ENCODE data around the gene GPC1.

The GPC1 gene

GRCh38 chr2:240437861-240438809, 2.7 kb downstream of the GPC1 start:
- peaks cover 15% of the 10 kb centered on the region for H3K27me3 Mint-ChIP-seq (ENCODE audit: low read depth)
- H3K4me3 Mint-ChIP-seq, result peak overlapping the region; percentile 2
- no peak overlapping the region for H3K27ac Mint-ChIP-seq
- peaks cover 9% of the 10 kb centered on the region for H3K4me1 Mint-ChIP-seq (ENCODE audit: low read depth)
- no peaks in the 10 kb centered on the region for H3K9me3 Mint-ChIP-seq
- H3K36me3 Mint-ChIP-seq (ENCODE audit: low read depth), result no peaks in the 10 kb centered on the region

- Mint-ChIP-seq H3K27me3 (ENCODE audit: low read depth) (peaks cover 15% of the 10 kb centered on the region), H3K4me3 (no peak overlapping the region), H3K36me3 (ENCODE audit: low read depth) (no peaks in the 10 kb centered on the region), H3K9me3 (no peaks in the 10 kb centered on the region), H3K4me1 (ENCODE audit: low read depth) (peaks cover 6% of the 10 kb centered on the region), H3K27ac (no peak overlapping the region)
Observed at GRCh38 chr2:240438810-240439697, 3.6 kb downstream of the GPC1 start.

- no peak overlapping the region for H3K27ac Mint-ChIP-seq
- H3K36me3 Mint-ChIP-seq (ENCODE audit: low read depth), result no peaks in the 10 kb centered on the region
- H3K27me3 Mint-ChIP-seq (ENCODE audit: low read depth), result peaks cover 15% of the 10 kb centered on the region
- no peak overlapping the region for H3K4me3 Mint-ChIP-seq
- H3K9me3 Mint-ChIP-seq, result no peaks in the 10 kb centered on the region
- H3K4me1 Mint-ChIP-seq (ENCODE audit: low read depth), result peaks cover 2% of the 10 kb centered on the region
Observed at GRCh38 chr2:240439698-240440151, 4.3 kb downstream of the GPC1 start.

- peaks cover 15% of the 10 kb centered on the region for H3K27me3 Mint-ChIP-seq (ENCODE audit: low read depth)
Observed at GRCh38 chr2:240440251-240440650, 4.8 kb downstream of the GPC1 start.

GRCh38 chr2:240440704-240441320, 5.3 kb downstream of the GPC1 start:
- Mint-ChIP-seq H3K27me3 (ENCODE audit: low read depth) (peaks cover 15% of the 10 kb centered on the region), H3K27ac (no peak overlapping the region), H3K4me3 (no peak overlapping the region), H3K4me1 (ENCODE audit: low read depth) (peaks cover 2% of the 10 kb centered on the region), H3K36me3 (ENCODE audit: low read depth) (no peaks in the 10 kb centered on the region), H3K9me3 (no peaks in the 10 kb centered on the region)

More at GRCh38 chr2:240440251-240440650, 4.8 kb downstream of the GPC1 start:
- Mint-ChIP-seq H3K4me3 (no peak overlapping the region), H3K9me3 (no peaks in the 10 kb centered on the region), H3K36me3 (ENCODE audit: low read depth) (no peaks in the 10 kb centered on the region), H3K4me1 (ENCODE audit: low read depth) (peaks cover 2% of the 10 kb centered on the region), H3K27ac (no peak overlapping the region)

GRCh38 chr2:240441326-240441992, 6.0 kb downstream of the GPC1 start:
- Mint-ChIP-seq H3K9me3 (no peaks in the 10 kb centered on the region), H3K4me1 (ENCODE audit: low read depth) (peaks cover 2% of the 10 kb centered on the region), H3K36me3 (ENCODE audit: low read depth) (no peaks in the 10 kb centered on the region), H3K27ac (no peak overlapping the region), H3K27me3 (ENCODE audit: low read depth) (peaks cover 15% of the 10 kb centered on the region), H3K4me3 (no peak overlapping the region)

GRCh38 chr2:240441993-240442411, 6.5 kb downstream of the GPC1 start:
- no peaks in the 10 kb centered on the region for H3K36me3 Mint-ChIP-seq (ENCODE audit: low read depth)
- H3K4me3 Mint-ChIP-seq, result no peak overlapping the region
- H3K27me3 Mint-ChIP-seq (ENCODE audit: low read depth), result peaks cover 12% of the 10 kb centered on the region
- no peak overlapping the region for H3K27ac Mint-ChIP-seq
- H3K9me3 Mint-ChIP-seq, result no peaks in the 10 kb centered on the region
- H3K4me1 Mint-ChIP-seq (ENCODE audit: low read depth), result peaks cover 2% of the 10 kb centered on the region

- Mint-ChIP-seq H3K4me1 (ENCODE audit: low read depth) (no peaks in the 10 kb centered on the region), H3K36me3 (ENCODE audit: low read depth) (no peaks in the 10 kb centered on the region), H3K9me3 (no peaks in the 10 kb centered on the region), H3K27ac (no peak overlapping the region), H3K4me3 (no peak overlapping the region), H3K27me3 (ENCODE audit: low read depth) (peaks cover 1% of the 10 kb centered on the region)
Observed at GRCh38 chr2:240442891-240443715, 7.6 kb downstream of the GPC1 start.

- Mint-ChIP-seq H3K27ac (no peak overlapping the region), H3K4me3 (no peak overlapping the region), H3K4me1 (ENCODE audit: low read depth) (no peaks in the 10 kb centered on the region), H3K9me3 (no peaks in the 10 kb centered on the region), H3K27me3 (ENCODE audit: low read depth) (no peaks in the 10 kb centered on the region), H3K36me3 (ENCODE audit: low read depth) (no peaks in the 10 kb centered on the region)
Observed at GRCh38 chr2:240443891-240444301, 8.4 kb downstream of the GPC1 start.

- Mint-ChIP-seq H3K27ac (no peak overlapping the region), H3K27me3 (ENCODE audit: low read depth) (no peaks in the 10 kb centered on the region), H3K4me1 (ENCODE audit: low read depth) (no peaks in the 10 kb centered on the region), H3K9me3 (no peaks in the 10 kb centered on the region), H3K36me3 (ENCODE audit: low read depth) (no peaks in the 10 kb centered on the region), H3K4me3 (no peak overlapping the region)
Observed at GRCh38 chr2:240444464-240444863, 9.0 kb downstream of the GPC1 start.

- no peaks in the 10 kb centered on the region for H3K4me1 Mint-ChIP-seq (ENCODE audit: low read depth)
- peaks cover 14% of the 10 kb centered on the region for H3K27me3 Mint-ChIP-seq (ENCODE audit: low read depth)
- no peaks in the 10 kb centered on the region for H3K36me3 Mint-ChIP-seq (ENCODE audit: low read depth)
- no peak overlapping the region for H3K4me3 Mint-ChIP-seq
- no peaks in the 10 kb centered on the region for H3K9me3 Mint-ChIP-seq
- H3K27ac Mint-ChIP-seq, result no peak overlapping the region
Observed at GRCh38 chr2:240445961-240446663, 10.6 kb downstream of the GPC1 start.

- no peaks in the 10 kb centered on the region for H3K36me3 Mint-ChIP-seq (ENCODE audit: low read depth)
- no peaks in the 10 kb centered on the region for H3K9me3 Mint-ChIP-seq
- no peak overlapping the region for H3K27ac Mint-ChIP-seq
- no peak overlapping the region for H3K4me3 Mint-ChIP-seq
- H3K4me1 Mint-ChIP-seq (ENCODE audit: low read depth), result no peaks in the 10 kb centered on the region
- peaks cover 20% of the 10 kb centered on the region for H3K27me3 Mint-ChIP-seq (ENCODE audit: low read depth)
Observed at GRCh38 chr2:240446664-240447175, 11.3 kb downstream of the GPC1 start.

GRCh38 chr2:240447331-240447730, 11.9 kb downstream of the GPC1 start:
- Mint-ChIP-seq H3K27ac (no peak overlapping the region), H3K4me3 (no peak overlapping the region), H3K9me3 (no peaks in the 10 kb centered on the region), H3K27me3 (ENCODE audit: low read depth) (peaks cover 26% of the 10 kb centered on the region), H3K36me3 (ENCODE audit: low read depth) (no peaks in the 10 kb centered on the region), H3K4me1 (ENCODE audit: low read depth) (no peaks in the 10 kb centered on the region)
